Ovary (tissue), 3 donors: ENCODE measurements around the gene POU5F1.

Experiments
- EP300 ChIP-seq: sonication (generic); formaldehyde crosslinking; IDR thresholded peaks from one replicate; pipeline ENCODE4 v1.6.1; 2017; ENCODE audit warnings: antibody characterized with exemption
- TF ChIP-seq, protein P1 (sequence below), 3 donors: fragments of 450-650 bp in 2 of 3; fragments of 200-600 bp in 1 of 3; IDR thresholded peaks; one replicate each; pipeline versions ENCODE4 v1.5.1 to v1.8.0; 2016 to 2022; ENCODE audit warnings: antibody characterized with exemption in 3 of 3, mild to moderate bottlenecking in 1 of 3
- donor health status: DM: no; HTN: no; CAD: no.

DNA sequence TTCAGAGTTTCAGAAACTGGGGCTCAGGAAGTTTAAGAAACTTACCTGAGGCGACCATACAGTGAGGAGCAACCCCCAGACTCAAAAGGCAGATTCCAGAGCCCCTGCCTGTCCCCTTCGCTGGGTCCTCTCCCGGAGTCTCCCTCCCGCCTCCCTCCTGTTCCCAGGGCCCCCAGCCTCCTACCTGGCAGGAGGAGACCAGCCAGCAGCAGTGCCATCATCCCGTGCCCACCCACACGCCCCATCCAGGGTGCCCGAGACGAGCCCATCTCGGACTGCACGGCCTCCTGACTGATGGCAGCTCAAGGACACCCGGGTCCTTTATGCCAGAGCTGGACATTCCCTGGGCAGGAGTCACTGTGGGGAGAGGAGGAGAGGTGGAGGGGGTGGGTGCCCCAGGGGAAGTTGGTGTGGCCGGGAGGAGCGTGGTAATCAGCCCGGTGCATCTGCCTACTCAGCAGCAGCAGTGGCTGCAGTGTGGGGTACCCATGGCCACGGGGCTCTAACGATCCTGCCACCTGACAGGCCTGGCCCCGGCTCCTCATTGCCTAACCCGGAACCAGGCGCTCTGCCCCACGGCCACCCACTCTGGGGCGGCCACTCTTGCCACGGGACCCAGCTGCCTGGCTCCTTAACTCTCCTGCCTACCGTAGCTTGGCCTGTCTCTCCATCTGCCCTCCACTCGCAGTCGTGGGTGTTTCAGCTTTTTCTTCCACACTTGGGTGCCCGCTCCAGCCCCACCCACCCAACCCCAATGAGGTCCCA is 50.1 kb downstream of the POU5F1 start, which contains the start of gene CDSN:
- TF ChIP-seq, protein P1, sequence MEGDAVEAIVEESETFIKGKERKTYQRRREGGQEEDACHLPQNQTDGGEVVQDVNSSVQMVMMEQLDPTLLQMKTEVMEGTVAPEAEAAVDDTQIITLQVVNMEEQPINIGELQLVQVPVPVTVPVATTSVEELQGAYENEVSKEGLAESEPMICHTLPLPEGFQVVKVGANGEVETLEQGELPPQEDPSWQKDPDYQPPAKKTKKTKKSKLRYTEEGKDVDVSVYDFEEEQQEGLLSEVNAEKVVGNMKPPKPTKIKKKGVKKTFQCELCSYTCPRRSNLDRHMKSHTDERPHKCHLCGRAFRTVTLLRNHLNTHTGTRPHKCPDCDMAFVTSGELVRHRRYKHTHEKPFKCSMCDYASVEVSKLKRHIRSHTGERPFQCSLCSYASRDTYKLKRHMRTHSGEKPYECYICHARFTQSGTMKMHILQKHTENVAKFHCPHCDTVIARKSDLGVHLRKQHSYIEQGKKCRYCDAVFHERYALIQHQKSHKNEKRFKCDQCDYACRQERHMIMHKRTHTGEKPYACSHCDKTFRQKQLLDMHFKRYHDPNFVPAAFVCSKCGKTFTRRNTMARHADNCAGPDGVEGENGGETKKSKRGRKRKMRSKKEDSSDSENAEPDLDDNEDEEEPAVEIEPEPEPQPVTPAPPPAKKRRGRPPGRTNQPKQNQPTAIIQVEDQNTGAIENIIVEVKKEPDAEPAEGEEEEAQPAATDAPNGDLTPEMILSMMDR (IDR thresholded peaks at IDR 0.05), result no peak
- TF ChIP-seq EP300, result no peak
